T-cell (primary cell): Measurements from ENCODE around the gene MEMO1. TPM values are rescaled to one million over a fixed set of nuclear protein-coding genes. Genes with fewer than 3 reads are reported as not detected.

Experiments used
- ATAC-seq, 4 experiments: fragments of 200-7000 bp in 3 of 4; fragments of 150-1000 bp in 1 of 4; cut with Tn5 transposase; replicated peaks in 1 of 4; 1 replicate in 3 of 4; 2 replicates in 1 of 4; pipeline ENCODE4 v1.10.0; 2021; ENCODE audit warnings: moderate library complexity in 3 of 4, mild to moderate bottlenecking in 2 of 4, moderate number of reproducible peaks in 1 of 4
- CTCF ChIA-PET, 2 donors: fragments of 300-600 bp; sonication (Branson Sonifier 250); formaldehyde crosslinking; loops; one replicate each; lab custom pipeline; 2022; ENCODE audit warnings: antibody characterized with exemption in 2 of 2; lab: Charles Lee
- POLR2A ChIA-PET, 2 donors: fragments of 300-600 bp; sonication (Branson Sonifier 250); formaldehyde crosslinking; loops; one replicate each; lab custom pipeline; 2022; ENCODE audit warnings: antibody characterized with exemption in 2 of 2; lab: Charles Lee
- DNase-seq, 35 experiments: peaks; one replicate each; pipeline versions ENCODE4 v3.0.0 to v3.0.0-alpha.2; 2013 to 2023
- H3K27ac ChIP-seq: one replicate; pipeline ENCODE4 v1.5.1; 2013; ENCODE audit warnings: low read length
- H3K27me3 ChIP-seq, 2 experiments: replicated peaks in 1 of 2; 1 replicate in 1 of 2; 2 replicates in 1 of 2; pipeline versions ENCODE4 v1.6.1 to v1.7.0; 2013; ENCODE audit warnings: low read length in 1 of 2, mixed read lengths in 1 of 2; ENCODE audit not compliant: control insufficient read depth in 2 of 2, insufficient read depth in 2 of 2; ENCODE audit errors: extremely low read depth in 1 of 2
- H3K36me3 ChIP-seq, 2 donors: 1 replicate in 1 of 2; 2 replicates in 1 of 2; pipeline versions ENCODE4 v1.6.1 to v1.7.0; 2013; ENCODE audit warnings: low read length in 1 of 2; ENCODE audit not compliant: control insufficient read depth in 2 of 2, insufficient read depth in 1 of 2; ENCODE audit errors: extremely low read depth in 1 of 2
- H3K4me1 ChIP-seq, 2 experiments: 1 replicate in 1 of 2; 2 replicates in 1 of 2; pipeline versions ENCODE4 v1.6.1 to v1.7.0; 2013; ENCODE audit warnings: low read length in 2 of 2, mixed read lengths in 1 of 2; ENCODE audit not compliant: insufficient read depth in 2 of 2, control insufficient read depth in 1 of 2; ENCODE audit errors: extremely low read depth in 1 of 2
- H3K4me3 ChIP-seq, 2 donors: 1 replicate in 1 of 2; 2 replicates in 1 of 2; pipeline versions ENCODE4 v1.5.1 to v1.7.0; 2013; ENCODE audit warnings: mild to moderate bottlenecking in 2 of 2, low read length in 1 of 2, moderate library complexity in 1 of 2; ENCODE audit not compliant: control insufficient read depth in 1 of 2; ENCODE audit errors: extremely low read depth in 1 of 2
- H3K9me3 ChIP-seq: 2 replicates; pipeline ENCODE4 v1.7.0; 2013
- H3K27ac Mint-ChIP-seq, 2 donors: one replicate each; pipeline ENCODE4 v1.8.0; 2020 to 2021; ENCODE audit warnings: mild to moderate bottlenecking in 2 of 2, mixed read lengths in 2 of 2
- H3K27me3 Mint-ChIP-seq, 2 donors: one replicate each; pipeline ENCODE4 v1.8.0; 2021 to 2022; ENCODE audit warnings: mixed read lengths in 2 of 2
- H3K36me3 Mint-ChIP-seq: one replicate; pipeline ENCODE4 v1.8.0; 2021; ENCODE audit warnings: mixed read lengths
- H3K4me1 Mint-ChIP-seq, 3 donors: one replicate each; pipeline ENCODE4 v1.8.0; 2020 to 2022; ENCODE audit warnings: mixed read lengths in 3 of 3, mild to moderate bottlenecking in 1 of 3
- H3K4me3 Mint-ChIP-seq, 3 donors: one replicate each; pipeline ENCODE4 v1.8.0; 2020 to 2022; ENCODE audit warnings: mild to moderate bottlenecking in 3 of 3, mixed read lengths in 3 of 3, moderate library complexity in 3 of 3
- H3K9me3 Mint-ChIP-seq, 3 donors: one replicate each; pipeline ENCODE4 v1.8.0; 2020 to 2022; ENCODE audit warnings: mixed read lengths in 3 of 3
- WGBS: methylation state at CpG from one replicate; pipeline ENCODE4 v1.1.5; 2013; ENCODE audit warnings: missing lambda C conversion rate; ENCODE audit not compliant: insufficient coverage; 5-methylcytosine and 5-hydroxymethylcytosine counted together
- total RNA-seq, 35 experiments: library from RNA in 6 of 35; stranded (reverse) in 6 of 35; fragments of 120-200 nt in 1 of 35; gene quantifications; one replicate each; pipeline versions ENCODE4 v1.2.1 to v1.2.4 and lab custom pipeline; 2013 to 2026

MEMO1 gene
- total RNA-seq, 5 donors from 2014 or later (not counting 1 experiment from before 2014, with no cell fraction given) = 35.0 to 46.3 (median 41.5) TPM

GRCh38 chr2:31893094-31893493 lies 117.7 kb downstream of the MEMO1 start:
- WGBS = 100% methylated on average over 1 of the region's 1 CpG
- H3K4me1 ChIP-seq = no peaks in the 10 kb centered on the region
- no peak overlapping the region for H3K4me3 ChIP-seq
- Mint-ChIP-seq H3K27ac (no peak overlapping the region), H3K4me3 (no peak overlapping the region), H3K9me3 (peaks cover under 1 to 13% (median 10%) of the 10 kb centered on the region in 3 donors), H3K36me3 (peaks cover 47% of the 10 kb centered on the region), H3K27me3 (no peaks in the 10 kb centered on the region), H3K4me1 (peaks cover 11 to 24% (median 13%) of the 10 kb centered on the region in 3 donors)
- DNase-seq (no peak), ATAC-seq (no peak)
- CTCF ChIA-PET = interaction anchor here in 1 of 2 donors (0.7 kb wide), 1 partner anchor 1474 kb away, joined by 3 read pairs; no protein-coding TSS in a partner anchor
- H3K27ac ChIP-seq = no peak overlapping the region
- no peaks in the 10 kb centered on the region for H3K9me3 ChIP-seq
- POLR2A ChIA-PET = no interaction called here
- H3K27me3 ChIP-seq = no peaks in the 10 kb centered on the region
- H3K36me3 ChIP-seq = peaks cover 0 to 10% of the 10 kb centered on the region in 2 donors

- H3K4me1 ChIP-seq = no peaks in the 10 kb centered on the region
- no peak overlapping the region for H3K27ac Mint-ChIP-seq
- H3K9me3 Mint-ChIP-seq = no peaks in the 10 kb centered on the region
- DNase-seq (no peak), ATAC-seq (no peak)
- no peaks in the 10 kb centered on the region for H3K27me3 ChIP-seq
- peaks cover 0 to 10% of the 10 kb centered on the region in 2 donors for H3K36me3 ChIP-seq
- H3K27ac ChIP-seq = no peak overlapping the region
- H3K36me3 Mint-ChIP-seq = peaks cover 21% of the 10 kb centered on the region
- ChIA-PET POLR2A (no interaction called here), CTCF (interaction anchor here (0.6 to 0.7 kb wide), 2 partner anchors 15 to 1027 kb away, joined by 3 read pairs; no protein-coding TSS in a partner anchor)
- no peak overlapping the region for H3K4me3 ChIP-seq
- H3K27me3 Mint-ChIP-seq = no peaks in the 10 kb centered on the region
- no peaks in the 10 kb centered on the region for H3K9me3 ChIP-seq
- H3K4me3 Mint-ChIP-seq = no peak overlapping the region
- peaks cover 11 to 13% (median 13%) of the 10 kb centered on the region in 3 donors for H3K4me1 Mint-ChIP-seq
Observed at GRCh38 chr2:31889044-31889443, 121.8 kb downstream of the MEMO1 start.

GRCh38 chr2:31888550-31888949 lies 122.3 kb downstream of the MEMO1 start:
- ChIA-PET CTCF (interaction anchor here in 1 of 2 donors (0.7 kb wide), 1 partner anchor 15 kb away, joined by 3 read pairs; no protein-coding TSS in a partner anchor), POLR2A (no interaction called here)
- Mint-ChIP-seq H3K9me3 (no peaks in the 10 kb centered on the region), H3K27ac (no peak overlapping the region), H3K36me3 (peaks cover 18% of the 10 kb centered on the region), H3K4me3 (no peak overlapping the region), H3K4me1 (peaks cover 8 to 13% (median 9%) of the 10 kb centered on the region in 3 donors), H3K27me3 (no peaks in the 10 kb centered on the region)
- no peaks in the 10 kb centered on the region for H3K4me1 ChIP-seq
- H3K27me3 ChIP-seq = no peaks in the 10 kb centered on the region
- ATAC-seq = no peak
- no peak overlapping the region for H3K27ac ChIP-seq
- DNase-seq = no peak
- no CpG with 5 or more reads among the region's 1 CpG for WGBS
- H3K36me3 ChIP-seq = peaks cover 0 to 10% of the 10 kb centered on the region in 2 donors
- no peak overlapping the region for H3K4me3 ChIP-seq
- no peaks in the 10 kb centered on the region for H3K9me3 ChIP-seq

- H3K4me1 Mint-ChIP-seq = peaks cover 6 to 10% (median 6%) of the 10 kb centered on the region in 3 donors
- H3K4me3 Mint-ChIP-seq = no peak overlapping the region
- peaks cover 0 to 8% of the 10 kb centered on the region in 2 donors for H3K36me3 ChIP-seq
- peak in 8 of 35 experiments; percentile 1 to 19 (median 4) for DNase-seq
- peaks cover 11% of the 10 kb centered on the region for H3K36me3 Mint-ChIP-seq
- no peak for ATAC-seq
- H3K27ac Mint-ChIP-seq = no peak overlapping the region
- POLR2A ChIA-PET = no interaction called here
- H3K27ac ChIP-seq = no peak overlapping the region
- CTCF ChIA-PET = interaction anchor here (0.6 to 0.8 kb wide), 2 partner anchors 50 to 153 kb away, joined by 3 to 4 read pairs; partner anchors contain the start of gene DPY30 (in 1 of the 2)
- no peaks in the 10 kb centered on the region for H3K9me3 Mint-ChIP-seq
- no peaks in the 10 kb centered on the region for H3K27me3 ChIP-seq
- H3K4me1 ChIP-seq = no peaks in the 10 kb centered on the region
- no peak overlapping the region for H3K4me3 ChIP-seq
- no CpG with 5 or more reads among the region's 2 CpGs for WGBS
- no peaks in the 10 kb centered on the region for H3K9me3 ChIP-seq
- no peaks in the 10 kb centered on the region for H3K27me3 Mint-ChIP-seq
Observed at GRCh38 chr2:31886700-31887099, 124.1 kb downstream of the MEMO1 start.

GRCh38 chr2:31877008-31877407 lies 133.8 kb downstream of the MEMO1 start:
- peaks cover 0 to 8% of the 10 kb centered on the region in 2 donors for H3K36me3 ChIP-seq
- ATAC-seq = no peak
- ChIA-PET CTCF (no interaction called here), POLR2A (no interaction called here)
- WGBS = no CpG with 5 or more reads among the region's 2 CpGs
- DNase-seq = no peak
- no peaks in the 10 kb centered on the region for H3K9me3 Mint-ChIP-seq
- H3K4me1 Mint-ChIP-seq = peaks cover 0 to 13% (median 2%) of the 10 kb centered on the region in 3 donors
- H3K9me3 ChIP-seq = no peaks in the 10 kb centered on the region
- no peak overlapping the region for H3K27ac ChIP-seq
- H3K36me3 Mint-ChIP-seq = peaks cover 27% of the 10 kb centered on the region
- no peak overlapping the region for H3K4me3 ChIP-seq
- H3K27ac Mint-ChIP-seq = no peak overlapping the region
- H3K27me3 ChIP-seq = no peaks in the 10 kb centered on the region
- no peaks in the 10 kb centered on the region for H3K27me3 Mint-ChIP-seq
- H3K4me3 Mint-ChIP-seq = no peak overlapping the region
- no peaks in the 10 kb centered on the region for H3K4me1 ChIP-seq

- Mint-ChIP-seq H3K9me3 (no peaks in the 10 kb centered on the region), H3K27ac (no peak overlapping the region), H3K4me1 (peaks cover 0 to 13% (median 2%) of the 10 kb centered on the region in 3 donors), H3K27me3 (no peaks in the 10 kb centered on the region), H3K36me3 (peaks cover 19% of the 10 kb centered on the region), H3K4me3 (no peak overlapping the region)
- no peaks in the 10 kb centered on the region for H3K9me3 ChIP-seq
- DNase-seq (no peak), ATAC-seq (no peak)
- H3K27ac ChIP-seq = no peak overlapping the region
- no CpG with 5 or more reads among the region's 2 CpGs for WGBS
- no peak overlapping the region for H3K4me3 ChIP-seq
- no peaks in the 10 kb centered on the region for H3K27me3 ChIP-seq
- no peaks in the 10 kb centered on the region for H3K4me1 ChIP-seq
- POLR2A ChIA-PET = no interaction called here
- CTCF ChIA-PET = no interaction called here
- peaks cover 0 to 4% of the 10 kb centered on the region in 2 donors for H3K36me3 ChIP-seq
Observed at GRCh38 chr2:31874071-31874470, 136.7 kb downstream of the MEMO1 start.
